ENCODE measurements around the gene MBTD1. TPM values are rescaled to one million over a fixed set of nuclear protein-coding genes. Genes with fewer than 3 reads are reported as not detected.

The MBTD1 gene
- total and polyA plus RNA-seq, 9 of the 15 experiments (the other 6 are each of a cell fraction or from before 2014, with no cell fraction given) = 2.1 to 26.3 (median 13.3) TPM

- TF ChIP-seq CREBBP (IDR thresholded peaks at IDR 0.05; ENCODE audit: low read depth, low read length) = no peak
- TF ChIP-seq ZNF696 (CRISPR knock-in tag; conservative IDR thresholded peaks at IDR 0.05) = no peak
- TF ChIP-seq, protein P1, sequence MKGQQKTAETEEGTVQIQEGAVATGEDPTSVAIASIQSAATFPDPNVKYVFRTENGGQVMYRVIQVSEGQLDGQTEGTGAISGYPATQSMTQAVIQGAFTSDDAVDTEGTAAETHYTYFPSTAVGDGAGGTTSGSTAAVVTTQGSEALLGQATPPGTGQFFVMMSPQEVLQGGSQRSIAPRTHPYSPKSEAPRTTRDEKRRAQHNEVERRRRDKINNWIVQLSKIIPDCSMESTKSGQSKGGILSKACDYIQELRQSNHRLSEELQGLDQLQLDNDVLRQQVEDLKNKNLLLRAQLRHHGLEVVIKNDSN (CRISPR knock-in tag; IDR thresholded peaks at IDR 0.05) = no peak
- no peak for TF ChIP-seq TEAD1 (CRISPR knock-in tag; IDR thresholded peaks at IDR 0.05)
- no peak; a peak in 1 of 4 replicates for TF ChIP-seq MAZ (CRISPR knock-in tag; conservative IDR thresholded peaks at IDR 0.05 in 1 of 2, IDR thresholded peaks at IDR 0.05 in 1 of 2)
- TF ChIP-seq SAFB2 (IDR thresholded peaks at IDR 0.05; ENCODE audit: borderline replicate concordance, low read depth, low read length, severe bottlenecking) = no peak
- no peak for TF ChIP-seq ZNF165 (CRISPR knock-in tag; IDR thresholded peaks at IDR 0.05; ENCODE audit: borderline replicate concordance)
- TF ChIP-seq TAF15 (IDR thresholded peaks at IDR 0.05; ENCODE audit: low read depth, low read length) = no peak
- TF ChIP-seq HNRNPLL (IDR thresholded peaks at IDR 0.05; ENCODE audit: low read depth, low read length, poor library complexity, severe bottlenecking) = no peak
- no peak for TF ChIP-seq ZNF695 (CRISPR knock-in tag; IDR thresholded peaks at IDR 0.05)
- no peak for TF ChIP-seq FOXK1 (CRISPR knock-in tag; IDR thresholded peaks at IDR 0.05; ENCODE audit: borderline replicate concordance)
- TF ChIP-seq EP400 (IDR thresholded peaks at IDR 0.05) = no peak; the same call in none of the 2 replicates
- TF ChIP-seq LARP7 (IDR thresholded peaks at IDR 0.05) = peak; percentile 89
- no peak for TF ChIP-seq CBFA2T2 (conservative IDR thresholded peaks at IDR 0.05)
- no peak for TF ChIP-seq MXD1 (CRISPR knock-in tag; IDR thresholded peaks at IDR 0.05; ENCODE audit: borderline replicate concordance, poor library complexity, severe bottlenecking)
- TF ChIP-seq CXXC5 (CRISPR knock-in tag; IDR thresholded peaks at IDR 0.05) = no peak
- TF ChIP-seq ZFPM2 (CRISPR knock-in tag; IDR thresholded peaks at IDR 0.05) = no peak
- no peak for TF ChIP-seq PTBP1 (IDR thresholded peaks at IDR 0.05; ENCODE audit: low read depth, low read length)
- peak; percentile 11 for TF ChIP-seq KDM5B (IDR thresholded peaks at IDR 0.05; ENCODE audit: insufficient replicate concordance, low read depth, low read length)
- no peak for TF ChIP-seq KLF13 (tag; IDR thresholded peaks at IDR 0.05; ENCODE audit: borderline replicate concordance, low read depth)
- TF ChIP-seq HMGN3 (IDR thresholded peaks at IDR 0.05; ENCODE audit: borderline replicate concordance, extremely low read depth, insufficient read length, low read depth, low read length) = no peak
- no peak for TF ChIP-seq ZFP36 (IDR thresholded peaks at IDR 0.05; ENCODE audit: low read depth, low read length, partially characterized antibody)
- TF ChIP-seq, protein P2, sequence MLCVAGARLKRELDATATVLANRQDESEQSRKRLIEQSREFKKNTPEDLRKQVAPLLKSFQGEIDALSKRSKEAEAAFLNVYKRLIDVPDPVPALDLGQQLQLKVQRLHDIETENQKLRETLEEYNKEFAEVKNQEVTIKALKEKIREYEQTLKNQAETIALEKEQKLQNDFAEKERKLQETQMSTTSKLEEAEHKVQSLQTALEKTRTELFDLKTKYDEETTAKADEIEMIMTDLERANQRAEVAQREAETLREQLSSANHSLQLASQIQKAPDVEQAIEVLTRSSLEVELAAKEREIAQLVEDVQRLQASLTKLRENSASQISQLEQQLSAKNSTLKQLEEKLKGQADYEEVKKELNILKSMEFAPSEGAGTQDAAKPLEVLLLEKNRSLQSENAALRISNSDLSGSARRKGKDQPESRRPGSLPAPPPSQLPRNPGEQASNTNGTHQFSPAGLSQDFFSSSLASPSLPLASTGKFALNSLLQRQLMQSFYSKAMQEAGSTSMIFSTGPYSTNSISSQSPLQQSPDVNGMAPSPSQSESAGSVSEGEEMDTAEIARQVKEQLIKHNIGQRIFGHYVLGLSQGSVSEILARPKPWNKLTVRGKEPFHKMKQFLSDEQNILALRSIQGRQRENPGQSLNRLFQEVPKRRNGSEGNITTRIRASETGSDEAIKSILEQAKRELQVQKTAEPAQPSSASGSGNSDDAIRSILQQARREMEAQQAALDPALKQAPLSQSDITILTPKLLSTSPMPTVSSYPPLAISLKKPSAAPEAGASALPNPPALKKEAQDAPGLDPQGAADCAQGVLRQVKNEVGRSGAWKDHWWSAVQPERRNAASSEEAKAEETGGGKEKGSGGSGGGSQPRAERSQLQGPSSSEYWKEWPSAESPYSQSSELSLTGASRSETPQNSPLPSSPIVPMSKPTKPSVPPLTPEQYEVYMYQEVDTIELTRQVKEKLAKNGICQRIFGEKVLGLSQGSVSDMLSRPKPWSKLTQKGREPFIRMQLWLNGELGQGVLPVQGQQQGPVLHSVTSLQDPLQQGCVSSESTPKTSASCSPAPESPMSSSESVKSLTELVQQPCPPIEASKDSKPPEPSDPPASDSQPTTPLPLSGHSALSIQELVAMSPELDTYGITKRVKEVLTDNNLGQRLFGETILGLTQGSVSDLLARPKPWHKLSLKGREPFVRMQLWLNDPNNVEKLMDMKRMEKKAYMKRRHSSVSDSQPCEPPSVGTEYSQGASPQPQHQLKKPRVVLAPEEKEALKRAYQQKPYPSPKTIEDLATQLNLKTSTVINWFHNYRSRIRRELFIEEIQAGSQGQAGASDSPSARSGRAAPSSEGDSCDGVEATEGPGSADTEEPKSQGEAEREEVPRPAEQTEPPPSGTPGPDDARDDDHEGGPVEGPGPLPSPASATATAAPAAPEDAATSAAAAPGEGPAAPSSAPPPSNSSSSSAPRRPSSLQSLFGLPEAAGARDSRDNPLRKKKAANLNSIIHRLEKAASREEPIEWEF (CRISPR knock-in tag; IDR thresholded peaks at IDR 0.05) = no peak
Observed at GRCh38 chr17:51165680-51166197, 94.1 kb downstream of the MBTD1 start (continued).
